Transverse colon (tissue), 4 donors: ENCODE measurements around the gene RPS27A. TPM values are rescaled to one million over a fixed set of nuclear protein-coding genes. Genes with fewer than 3 reads are reported as not detected.

Source experiments
- DNase-seq: peaks from one replicate; pipeline ENCODE4 v3.0.0-alpha.2; 2019
- H3K27ac ChIP-seq, 4 donors: fragments of 200-600 bp; sonication (generic); 2 replicates each; pipeline ENCODE4 v1.5.1; 2016 to 2018; ENCODE audit warnings: inconsistent platforms in 4 of 4
- H3K27me3 ChIP-seq: fragments of 200-600 bp; sonication (generic); 2 replicates; pipeline ENCODE4 v1.5.1; 2017; ENCODE audit warnings: inconsistent platforms
- H3K36me3 ChIP-seq, 4 donors: fragments of 200-600 bp; sonication (generic); 2 replicates each; pipeline ENCODE4 v1.5.1; 2017 to 2019; ENCODE audit warnings: inconsistent platforms in 4 of 4
- H3K4me1 ChIP-seq, 4 donors: fragments of 200-600 bp; sonication (generic); 2 replicates each; pipeline ENCODE4 v1.5.1; 2017 to 2020; ENCODE audit warnings: inconsistent platforms in 4 of 4
- H3K4me3 ChIP-seq, 4 donors: fragments of 200-600 bp; sonication (generic); 1 replicate in 1 of 4; 2 replicates in 3 of 4; pipeline versions ENCODE4 v1.5.1 to v1.6.1; 2017 to 2019; ENCODE audit warnings: inconsistent platforms in 4 of 4
- H3K9me3 ChIP-seq, 2 donors: fragments of 200-600 bp; sonication (generic); 2 replicates each; pipeline ENCODE4 v1.5.1; 2017 to 2019; ENCODE audit warnings: inconsistent platforms in 2 of 2
- CTCF ChIP-seq, 5 experiments: fragments of 200-600 bp in 3 of 5; fragments of 450-650 bp in 2 of 5; sonication (generic) in 3 of 5; IDR thresholded peaks; 1 replicate in 2 of 5; 2 replicates in 3 of 5; pipeline ENCODE4 v1.5.1; 2016 to 2017; ENCODE audit warnings: antibody characterized with exemption in 5 of 5, inconsistent platforms in 3 of 5, mild to moderate bottlenecking in 2 of 5, moderate library complexity in 1 of 5
- EP300 ChIP-seq: sonication (generic); formaldehyde crosslinking; IDR thresholded peaks from one replicate; pipeline ENCODE4 v1.6.1; 2017; ENCODE audit warnings: antibody characterized with exemption, low read depth
- POLR2A ChIP-seq: fragments of 450-650 bp; IDR thresholded peaks from one replicate; pipeline ENCODE4 v1.6.1; 2016; ENCODE audit warnings: antibody characterized with exemption, mild to moderate bottlenecking, moderate library complexity
- POLR2AphosphoS5 ChIP-seq, 3 donors: sonication (generic); formaldehyde crosslinking; IDR thresholded peaks; one replicate each; pipeline ENCODE4 v1.6.1; 2016; ENCODE audit warnings: antibody characterized with exemption in 3 of 3
- WGBS, 2 donors: methylation state at CpG; one replicate each; pipeline ENCODE4 v1.1.5; 2018; ENCODE audit warnings: low coverage in 1 of 2; 5-methylcytosine and 5-hydroxymethylcytosine counted together
- in situ Hi-C, 4 donors: fragments of 200-750 bp; cut with MboI; loops; one replicate each; pipeline versions ENCODE4 v1.15.0 to v1.15.1; 2017; ENCODE audit warnings: low sequenced_read_pairs in 3 of 4, low pct_ligation_motif_present in 1 of 4, low pct_unique_long_range_greater_than_20kb in 1 of 4
- intact Hi-C: fragments of 100-400 bp; cut with DNase I; formaldehyde crosslinking; loops from one replicate; pipeline ENCODE4 v1.15.1; 2023; ENCODE audit warnings: low total_unique reads
- total RNA-seq, 4 donors: library from RNA; depleted of rRNA; stranded (reverse); fragments of >200 nt; gene quantifications; one replicate each; pipeline ENCODE4 v1.1.0, GENCODE V29; 2016

RPS27A gene
- total RNA-seq, 4 donors from 2014 or later: 233 to 1,267 (median 895) TPM

GRCh38 chr2:55283083-55283482 is 50.6 kb downstream of the RPS27A start:
- no peaks in the 10 kb centered on the region for H3K36me3 ChIP-seq
- WGBS, 2 donors: 94% methylated on average over 12 of the region's 12 CpGs; no CpG with 5 or more reads in 1 of the 2 donors
- TF ChIP-seq CTCF (IDR thresholded peaks at IDR 0.05) (no peak), POLR2A (no peak), POLR2AphosphoS5 (IDR thresholded peaks at IDR 0.05) (no peak), EP300 (no peak)
- in situ Hi-C loops (no loop called here), intact Hi-C loops (no loop called here)
- H3K27ac ChIP-seq: peak overlapping the region in 3 of 4 donors; percentile 91 to 96 (median 93)
- H3K9me3 ChIP-seq: no peaks in the 10 kb centered on the region
- DNase-seq: no peak
- H3K27me3 ChIP-seq: no peaks in the 10 kb centered on the region
- peaks cover 0 to 23% (median 16%) of the 10 kb centered on the region in 4 donors for H3K4me1 ChIP-seq
- peak overlapping the region in 1 of 4 donors; percentile 77 for H3K4me3 ChIP-seq

Other genes starting within 250 kb of the RPS27A start
- gene RTN4, start 182.2 kb upstream of the RPS27A start, total RNA-seq: 100 to 1,000 TPM in 3 of 4 donors, 10 to 100 TPM in 1; 82.2 to 212 (median 183) TPM
- 10 to 100 TPM in 1 of 4 donors, 1 to 10 TPM in 3; 1.2 to 15.9 (median 7.0) TPM for gene CLHC1, start 395 bp upstream of the RPS27A start, total RNA-seq
- 10 to 100 TPM; 22.7 to 34.4 (median 33.5) TPM for gene MTIF2, start 36.5 kb downstream of the RPS27A start, total RNA-seq
- 10 to 100 TPM in 3 of 4 donors, 1 to 10 TPM in 1; 8.6 to 33.7 (median 19.7) TPM for gene CCDC88A, start 187.2 kb downstream of the RPS27A start, total RNA-seq